GM10248 (cell line): ENCODE results near the gene MLNR.

Experiments used
- CTCF ChIA-PET: fragments of 300-600 bp; sonication (Branson Sonifier 250); formaldehyde crosslinking; extraction: SDS; loops from one replicate; lab custom pipeline; 2021; ENCODE audit warnings: antibody characterized with exemption; lab: Yijun Ruan, JAX
- POLR2A ChIA-PET: fragments of 350-650 bp; sonication (Branson Sonifier 250); formaldehyde crosslinking; extraction: SDS; loops from one replicate; lab custom pipeline; 2020; ENCODE audit warnings: antibody characterized with exemption; lab: Yijun Ruan, JAX
- DNase-seq: peaks from one replicate; pipeline ENCODE4 v3.0.0; 2012; ENCODE audit errors: extremely low spot score
- CTCF ChIP-seq: IDR thresholded peaks from 2 replicates; pipeline ENCODE4 v1.5.1; 2012; ENCODE audit warnings: mild to moderate bottlenecking, low read depth; ENCODE audit errors: extremely low read depth, missing control alignments, control extremely low read depth

The MLNR gene

GRCh38 chr13:49221590-49221965 is 1.4 kb downstream of the MLNR start:
- ChIA-PET POLR2A (no interaction called here), CTCF (interaction anchor here (0.9 to 1.5 kb wide), 2 partner anchors 18 to 27 kb away, joined by 4 read pairs; partner anchors contain the start of gene CDADC1)
- DNase-seq, result no peak
- no peak for TF ChIP-seq CTCF

GRCh38 chr13:49225223-49226042 is 5.3 kb downstream of the MLNR start:
- no peak for DNase-seq
- no peak for TF ChIP-seq CTCF
- ChIA-PET CTCF (interaction anchor here (2.5 kb wide), 1 partner anchor 13 kb away, joined by 17 read pairs; no protein-coding TSS in a partner anchor), POLR2A (no interaction called here)

GRCh38 chr13:49226613-49227012 is 6.5 kb downstream of the MLNR start:
- CTCF ChIA-PET, result no interaction called here
- no peak for DNase-seq
- TF ChIP-seq CTCF, result no peak
- POLR2A ChIA-PET, result no interaction called here

GRCh38 chr13:49234741-49235140 is 14.6 kb downstream of the MLNR start:
- no peak for DNase-seq
- TF ChIP-seq CTCF, result no peak
- CTCF ChIA-PET, result interaction anchor here (1.7 to 2.1 kb wide), 2 partner anchors 11 to 46 kb away, joined by 4 to 9 read pairs; no protein-coding TSS in a partner anchor
- POLR2A ChIA-PET, result no interaction called here

GRCh38 chr13:49235856-49236431 is 15.8 kb downstream of the MLNR start:
- DNase-seq, result no peak
- CTCF ChIA-PET, result interaction anchor here (1.7 to 2.1 kb wide), 3 partner anchors 10 to 45 kb away, joined by 4 to 9 read pairs (median 8); partner anchors contain the start of gene CDADC1
- no peak for TF ChIP-seq CTCF
- POLR2A ChIA-PET, result no interaction called here

GRCh38 chr13:49238621-49239020 is 18.5 kb downstream of the MLNR start:
- TF ChIP-seq CTCF, result no peak
- POLR2A ChIA-PET, result no interaction called here
- CTCF ChIA-PET, result interaction anchor here (0.9 to 4.2 kb wide), 8 partner anchors 10 to 368 kb away, joined by 3 to 44 read pairs (median 6); no protein-coding TSS in a partner anchor
- DNase-seq, result no peak
